K562 (cell line): ENCODE results near the gene MIX23. TPM values are rescaled to one million over a fixed set of nuclear protein-coding genes. Genes with fewer than 3 reads are reported as not detected.

Experiments
- ATAC-seq: fragments of 200-7000 bp; cut with Tn5 transposase; 3 replicates; pipeline ENCODE4 v1.9.1; 2020; ENCODE audit warnings: moderate library complexity
- BruUV-seq: library from RNA; stranded (reverse); fragments of 400-500 nt; replicated peaks from 2 replicates; lab custom pipeline; 2021; lab: Mats Ljungman, UMichigan
- CTCF ChIA-PET: fragments of 300-600 bp; formaldehyde crosslinking; extraction: SDS; loops from one replicate; lab custom pipeline; 2021; ENCODE audit warnings: low intra/inter-chr PET ratio; lab: Yijun Ruan, JAX
- POLR2A ChIA-PET: fragments of 300-600, 350-650 bp; sonication (Branson Sonifier 250); formaldehyde crosslinking; extraction: SDS; loops from one replicate; lab custom pipeline; 2021; ENCODE audit warnings: antibody characterized with exemption, inconsistent platforms; lab: Yijun Ruan, JAX
- DNase-seq, 4 experiments: peaks; one replicate each; pipeline versions ENCODE4 v3.0.0 to v3.0.0-alpha.2; 2011 to 2018; ENCODE audit warnings: low spot score in 3 of 4, mixed read lengths in 3 of 4; ENCODE audit errors: extremely low read depth in 1 of 4
- FAIRE-seq: peaks from 2 replicates; lab custom pipeline; 2011; peaks lifted over from hg19 to GRCh38; lab: Jason Lieb, UNC
- H2AFZ ChIP-seq: 2 replicates; pipeline ENCODE4 v1.6.0; 2011; ENCODE audit warnings: low read depth, low read length, control low read depth, inconsistent platforms
- H3K27ac ChIP-seq: fragments of 200-600 bp; 3 replicates; pipeline ENCODE4 v1.8.0; 2011; ENCODE audit warnings: low read depth, mild to moderate bottlenecking, control low read depth, inconsistent platforms, low read length, moderate library complexity, mixed read lengths; ENCODE audit errors: extremely low read depth
- H3K27me3 ChIP-seq, 2 experiments: fragments of 300-600 bp in 1 of 2; 2 replicates in 1 of 2; 3 replicates in 1 of 2; pipeline versions ENCODE4 v1.6.0 to v1.8.0; 2011; ENCODE audit warnings: inconsistent platforms in 2 of 2, low read length in 2 of 2, mild to moderate bottlenecking in 1 of 2, mixed read lengths in 1 of 2, moderate library complexity in 1 of 2; ENCODE audit not compliant: control insufficient read depth in 2 of 2, insufficient read depth in 2 of 2
- H3K36me3 ChIP-seq: fragments of 300-600 bp; 3 replicates; pipeline ENCODE4 v1.8.0; 2011; ENCODE audit warnings: mild to moderate bottlenecking, low read length, inconsistent platforms; ENCODE audit not compliant: control insufficient read depth, insufficient read depth
- H3K4me1 ChIP-seq, 2 experiments: fragments of 200-600 bp in 1 of 2; replicated peaks in 1 of 2; 2 replicates in 1 of 2; 3 replicates in 1 of 2; pipeline versions ENCODE4 v1.5.1 to v1.8.0; 2011; ENCODE audit warnings: inconsistent platforms in 2 of 2, low read length in 2 of 2, mild to moderate bottlenecking in 1 of 2, mixed read lengths in 1 of 2, moderate library complexity in 1 of 2; ENCODE audit not compliant: control insufficient read depth in 2 of 2, insufficient read depth in 2 of 2
- H3K4me2 ChIP-seq: 2 replicates; pipeline ENCODE4 v1.6.1; 2011; ENCODE audit warnings: low read length, control low read depth, inconsistent platforms, mixed read lengths; ENCODE audit not compliant: insufficient read depth
- H3K4me3 ChIP-seq: fragments of 200-600 bp; sonication (generic), shearing (Covaris generic); 2 replicates; pipeline ENCODE4 v1.5.1; 2016; ENCODE audit warnings: control low read depth, inconsistent platforms
- H3K79me2 ChIP-seq: fragments of 200-600 bp; 3 replicates; pipeline ENCODE4 v1.8.0; 2011; ENCODE audit warnings: low read length, inconsistent platforms; ENCODE audit not compliant: control insufficient read depth, insufficient read depth
- H3K9ac ChIP-seq, 2 experiments: 2 replicates each; pipeline versions ENCODE4 v1.6.0 to v1.6.1; 2011; ENCODE audit warnings: low read depth in 2 of 2, low read length in 2 of 2, control low read depth in 1 of 2, inconsistent platforms in 1 of 2, mild to moderate bottlenecking in 1 of 2, mixed read lengths in 1 of 2; ENCODE audit not compliant: insufficient read depth in 1 of 2
- H3K9me1 ChIP-seq: one replicate; pipeline ENCODE4 v1.6.0; 2011; ENCODE audit warnings: inconsistent platforms, mild to moderate bottlenecking, low read length, moderate library complexity; ENCODE audit not compliant: control insufficient read depth, insufficient read depth
- H3K9me3 ChIP-seq: replicated peaks from 2 replicates; pipeline ENCODE4 v1.5.1; 2011; ENCODE audit warnings: low read depth, low read length, inconsistent platforms; ENCODE audit not compliant: control insufficient read depth, insufficient read depth
- H4K20me1 ChIP-seq: replicated peaks from 2 replicates; pipeline ENCODE4 v1.6.1; 2011; ENCODE audit warnings: low read length, inconsistent platforms, mixed read lengths; ENCODE audit not compliant: control insufficient read depth, insufficient read depth
- NR2F6 ChIP-seq: fragments of 450-650 bp; formaldehyde crosslinking; IDR thresholded peaks from 2 replicates; pipeline ENCODE4 v1.4.0; 2020; ENCODE audit warnings: mild to moderate bottlenecking
- RAD21 ChIP-seq, 2 experiments: fragments of 250-450 bp in 1 of 2; fragments of 450-650 bp in 1 of 2; sonication (Bioruptor Pico) in 1 of 2; formaldehyde crosslinking in 1 of 2; IDR thresholded peaks in 1 of 2; conservative IDR thresholded peaks in 1 of 2; 2 replicates each; pipeline versions ENCODE4 v1.4.0 to v1.8.0; 2020 to 2022; ENCODE audit warnings: mild to moderate bottlenecking in 2 of 2, moderate library complexity in 1 of 2
- SAFB ChIP-seq: fragments of 200-400 bp; formaldehyde crosslinking; IDR thresholded peaks from 2 replicates; pipeline ENCODE4 v1.6.1; 2017; ENCODE audit warnings: low read depth, low read length, borderline replicate concordance
- SMC3 ChIP-seq: conservative IDR thresholded peaks from 2 replicates; pipeline ENCODE4 v1.6.1; 2011; ENCODE audit warnings: low read depth, low read length, improper control_type of control experiment; ENCODE audit not compliant: insufficient read depth
- TSC22D4 ChIP-seq: fragments of 450-650 bp; IDR thresholded peaks from 2 replicates; pipeline ENCODE4 v1.6.1; 2016; ENCODE audit warnings: missing genetic modification characterization, missing biosample characterization, control low read depth
- YY1 ChIP-seq, 3 experiments: IDR thresholded peaks; 2 replicates each; pipeline ENCODE4 v1.6.1; 2011; ENCODE audit warnings: low read length in 2 of 3, mild to moderate bottlenecking in 2 of 3, moderate library complexity in 2 of 3, borderline replicate concordance in 1 of 3, control low read depth in 1 of 3, low read depth in 1 of 3; ENCODE audit not compliant: insufficient read depth in 3 of 3, insufficient replicate concordance in 2 of 3, control insufficient read depth in 1 of 3, insufficient read length in 1 of 3; ENCODE audit errors: extremely low read depth in 1 of 3
- ZNF143 ChIP-seq: sonication (generic); formaldehyde crosslinking; IDR thresholded peaks from 2 replicates; pipeline ENCODE4 v1.9.0; 2022; ENCODE audit warnings: mild to moderate bottlenecking, missing genetic modification reagents
- ZNF436 ChIP-seq: fragments of 250-450, 450-650 bp; sonication (Bioruptor Pico); formaldehyde crosslinking; IDR thresholded peaks from 2 replicates; pipeline ENCODE4 v1.7.0; 2020; ENCODE audit warnings: mild to moderate bottlenecking
- WGBS: fragments of 100-300 bp; shearing (Covaris generic); methylation state at CpG from one replicate; pipeline ENCODE4 v1.1.6; 2016; ENCODE audit warnings: low coverage, mixed read lengths; ENCODE audit not compliant: insufficient coverage; ENCODE audit errors: missing lambda C conversion rate; 5-methylcytosine and 5-hydroxymethylcytosine counted together
- in situ Hi-C: fragments of 300-500 bp; cut with MboI; formaldehyde crosslinking; loops from 4 replicates; pipeline ENCODE4 v1.15.0; 2018; ENCODE audit warnings: inconsistent platforms, mixed read lengths
- intact Hi-C: fragments of 100-400 bp; cut with micrococcal nuclease; formaldehyde crosslinking; loops from 2 replicates; pipeline ENCODE4 v1.14.2; 2022
- polyA plus RNA-seq, 8 experiments: library from polyadenylated mRNA; depleted of rRNA in 4 of 8; stranded (reverse) in 5 of 8; unstranded in 3 of 8; fragments of >200 nt; fragmentation: Nextera tagmentation in 2 of 8; fragmentation: Illumina TruSeq in 1 of 8; extraction: Ambion mirVana in 2 of 8; extraction: Trizol in 1 of 8; gene quantifications; 2 replicates each; pipeline versions ENCODE4 v1.2.1 to v1.2.3, GENCODE V29; 2011 to 2014; ENCODE audit warnings: inconsistent platforms in 1 of 8, missing spikeins in 1 of 8
- total RNA-seq, 7 experiments: library from RNA; depleted of rRNA in 6 of 7; stranded (reverse); fragments of >200 nt in 6 of 7; fragmentation: Illumina TruSeq in 2 of 7; extraction: Trizol in 2 of 7; gene quantifications; 2 replicates each; pipeline versions ENCODE4 v1.2.1 to v1.2.3, GENCODE V29; 2011 to 2021; ENCODE audit warnings: low replicate concordance in 1 of 7
- TF ChIP-seq, protein P1 (sequence below), 2 experiments: fragments of 450-650 bp; formaldehyde crosslinking in 1 of 2; IDR thresholded peaks; 2 replicates each; pipeline versions ENCODE4 v1.4.0 to v1.6.1; 2014 to 2020; ENCODE audit warnings: mild to moderate bottlenecking in 2 of 2, borderline replicate concordance in 1 of 2, low read depth in 1 of 2
- TF ChIP-seq, protein P2 (sequence below), 3 experiments: IDR thresholded peaks in 2 of 3; conservative IDR thresholded peaks in 1 of 3; 2 replicates each; pipeline ENCODE4 v1.5.1; 2011 to 2012; ENCODE audit warnings: low read length in 3 of 3, mild to moderate bottlenecking in 3 of 3, control low read depth in 2 of 3, improper control_type of control experiment in 1 of 3, inconsistent platforms in 1 of 3, low read depth in 1 of 3, mixed read lengths in 1 of 3, moderate library complexity in 1 of 3; ENCODE audit not compliant: insufficient read depth in 2 of 3

The MIX23 gene
- total and polyA plus RNA-seq, 9 of the 15 experiments (the other 6 are each of a cell fraction or from before 2014, with no cell fraction given): 45.5 to 185 (median 106) TPM

DNA sequence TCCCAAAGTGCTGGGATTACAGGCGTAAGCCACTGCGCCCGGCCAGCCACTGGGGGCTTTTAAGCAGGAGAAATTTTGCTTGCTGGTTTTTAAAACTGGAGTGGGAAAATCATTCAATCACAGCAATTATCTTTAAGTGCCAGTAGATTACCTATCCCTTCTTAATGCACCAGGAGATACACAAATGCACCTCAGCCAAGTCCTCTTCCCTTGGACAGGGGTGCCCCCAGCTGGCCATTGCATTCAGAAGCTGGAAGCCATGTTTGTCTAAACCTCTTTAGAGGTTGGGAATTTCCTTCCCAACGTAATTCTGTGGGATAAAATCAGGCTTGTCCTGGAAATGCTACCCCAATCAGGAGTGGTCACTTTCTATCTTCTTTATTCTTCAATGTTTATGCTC, 26.6 kb downstream of the MIX23 start:
- no peak overlapping the region for H3K4me3 ChIP-seq
- POLR2A ChIA-PET: no interaction called here
- peak in 3 of 4 experiments; percentile 16 to 50 (median 39) for DNase-seq
- TF ChIP-seq SAFB: no peak
- TF ChIP-seq YY1 (IDR thresholded peaks at IDR 0.05; ENCODE audit: borderline replicate concordance in 1 of 3, control insufficient read depth in 1 of 3, extremely low read depth in 1 of 3, insufficient read depth in 3 of 3, insufficient read length in 1 of 3, insufficient replicate concordance in 2 of 3, low read depth in 1 of 3, low read length in 2 of 3): peak in 2 of 3 experiments; percentile 66 to 81
- TF ChIP-seq SMC3: 0 out of 2 replicates have a peak, but pooled peaks have one; percentile 12
- no peak for TF ChIP-seq TSC22D4 (tag)
- no peak for TF ChIP-seq ZNF143 (CRISPR knock-in tag)
- TF ChIP-seq RAD21 (CRISPR knock-in tag; conservative IDR thresholded peaks at IDR 0.05 in 1 of 2, IDR thresholded peaks at IDR 0.05 in 1 of 2): peak; percentile 72 to 74
- TF ChIP-seq ZNF436 (CRISPR knock-in tag): no peak
- TF ChIP-seq, protein P1, sequence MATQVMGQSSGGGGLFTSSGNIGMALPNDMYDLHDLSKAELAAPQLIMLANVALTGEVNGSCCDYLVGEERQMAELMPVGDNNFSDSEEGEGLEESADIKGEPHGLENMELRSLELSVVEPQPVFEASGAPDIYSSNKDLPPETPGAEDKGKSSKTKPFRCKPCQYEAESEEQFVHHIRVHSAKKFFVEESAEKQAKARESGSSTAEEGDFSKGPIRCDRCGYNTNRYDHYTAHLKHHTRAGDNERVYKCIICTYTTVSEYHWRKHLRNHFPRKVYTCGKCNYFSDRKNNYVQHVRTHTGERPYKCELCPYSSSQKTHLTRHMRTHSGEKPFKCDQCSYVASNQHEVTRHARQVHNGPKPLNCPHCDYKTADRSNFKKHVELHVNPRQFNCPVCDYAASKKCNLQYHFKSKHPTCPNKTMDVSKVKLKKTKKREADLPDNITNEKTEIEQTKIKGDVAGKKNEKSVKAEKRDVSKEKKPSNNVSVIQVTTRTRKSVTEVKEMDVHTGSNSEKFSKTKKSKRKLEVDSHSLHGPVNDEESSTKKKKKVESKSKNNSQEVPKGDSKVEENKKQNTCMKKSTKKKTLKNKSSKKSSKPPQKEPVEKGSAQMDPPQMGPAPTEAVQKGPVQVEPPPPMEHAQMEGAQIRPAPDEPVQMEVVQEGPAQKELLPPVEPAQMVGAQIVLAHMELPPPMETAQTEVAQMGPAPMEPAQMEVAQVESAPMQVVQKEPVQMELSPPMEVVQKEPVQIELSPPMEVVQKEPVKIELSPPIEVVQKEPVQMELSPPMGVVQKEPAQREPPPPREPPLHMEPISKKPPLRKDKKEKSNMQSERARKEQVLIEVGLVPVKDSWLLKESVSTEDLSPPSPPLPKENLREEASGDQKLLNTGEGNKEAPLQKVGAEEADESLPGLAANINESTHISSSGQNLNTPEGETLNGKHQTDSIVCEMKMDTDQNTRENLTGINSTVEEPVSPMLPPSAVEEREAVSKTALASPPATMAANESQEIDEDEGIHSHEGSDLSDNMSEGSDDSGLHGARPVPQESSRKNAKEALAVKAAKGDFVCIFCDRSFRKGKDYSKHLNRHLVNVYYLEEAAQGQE (IDR thresholded peaks at IDR 0.05; ENCODE audit: borderline replicate concordance): peak; percentile 42; the same call in 1 of the 2 replicates
- TF ChIP-seq, protein P1 (CRISPR knock-in tag; IDR thresholded peaks at IDR 0.05; ENCODE audit: low read depth): no peak
- no peak for TF ChIP-seq NR2F6 (CRISPR knock-in tag)
- TF ChIP-seq, protein P2, sequence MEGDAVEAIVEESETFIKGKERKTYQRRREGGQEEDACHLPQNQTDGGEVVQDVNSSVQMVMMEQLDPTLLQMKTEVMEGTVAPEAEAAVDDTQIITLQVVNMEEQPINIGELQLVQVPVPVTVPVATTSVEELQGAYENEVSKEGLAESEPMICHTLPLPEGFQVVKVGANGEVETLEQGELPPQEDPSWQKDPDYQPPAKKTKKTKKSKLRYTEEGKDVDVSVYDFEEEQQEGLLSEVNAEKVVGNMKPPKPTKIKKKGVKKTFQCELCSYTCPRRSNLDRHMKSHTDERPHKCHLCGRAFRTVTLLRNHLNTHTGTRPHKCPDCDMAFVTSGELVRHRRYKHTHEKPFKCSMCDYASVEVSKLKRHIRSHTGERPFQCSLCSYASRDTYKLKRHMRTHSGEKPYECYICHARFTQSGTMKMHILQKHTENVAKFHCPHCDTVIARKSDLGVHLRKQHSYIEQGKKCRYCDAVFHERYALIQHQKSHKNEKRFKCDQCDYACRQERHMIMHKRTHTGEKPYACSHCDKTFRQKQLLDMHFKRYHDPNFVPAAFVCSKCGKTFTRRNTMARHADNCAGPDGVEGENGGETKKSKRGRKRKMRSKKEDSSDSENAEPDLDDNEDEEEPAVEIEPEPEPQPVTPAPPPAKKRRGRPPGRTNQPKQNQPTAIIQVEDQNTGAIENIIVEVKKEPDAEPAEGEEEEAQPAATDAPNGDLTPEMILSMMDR (IDR thresholded peaks at IDR 0.05 in 2 of 3, conservative IDR thresholded peaks at IDR 0.05 in 1 of 3; ENCODE audit: insufficient read depth in 2 of 3, low read depth in 1 of 3, low read length in 3 of 3): peak; percentile 59 to 68 (median 62)

More for the DNA sequence above, 26.6 kb downstream of the MIX23 start:
- H3K27ac ChIP-seq: no peak overlapping the region
- CTCF ChIA-PET: interaction anchor here (1.1 to 1.3 kb wide), 2 partner anchors 255 to 809 kb away, joined by 3 to 4 read pairs; no protein-coding TSS in a partner anchor
- H3K79me2 ChIP-seq: no peaks in the 10 kb centered on the region
- no peaks in the 10 kb centered on the region for H3K27me3 ChIP-seq
- H3K36me3 ChIP-seq: peaks cover 15% of the 10 kb centered on the region; the same call in 2 of the 3 replicates
- no peaks in the 10 kb centered on the region for H3K9me3 ChIP-seq
- intact Hi-C loops: loop anchor here (1.0 to 5.0 kb wide), 4 partner anchors 49 to 810 kb away; no protein-coding TSS in a partner anchor
- no peaks in the 10 kb centered on the region for H4K20me1 ChIP-seq
- ATAC-seq (peak; percentile 82), FAIRE-seq (no peak)
- no peak overlapping the region for H2AFZ ChIP-seq
- H3K9me1 ChIP-seq: no peaks in the 10 kb centered on the region
- H3K9ac ChIP-seq: no peak overlapping the region
- H3K4me1 ChIP-seq: peaks cover 0 to 8% of the 10 kb centered on the region in 2 experiments; a peak in 3 of 5 replicates
- BruUV-seq: no TSS peak
- in situ Hi-C loops: loop anchor here (5.0 kb wide), 1 partner anchor 809 kb away; the partner anchor contains the start of gene POLQ
- H3K4me2 ChIP-seq: no peak overlapping the region
- 20% methylated on average over 4 of the region's 4 CpGs for WGBS
